SK-N-SH treated with all-trans-retinoic acid at 6 μM for 48 hours (cell line): ENCODE measurements around the gene DCST2.

Source experiments
- ATAC-seq: fragments of 200-7000 bp; cut with Tn5 transposase; 3 replicates; pipeline ENCODE4 v1.9.1; 2020; ENCODE audit warnings: mild to moderate bottlenecking, moderate library complexity
- ARNTL ChIP-seq: fragments of 450-650 bp; formaldehyde crosslinking; IDR thresholded peaks from 2 replicates; pipeline ENCODE4 v1.5.0; 2020; ENCODE audit warnings: low read depth, mild to moderate bottlenecking, moderate library complexity, borderline replicate concordance
- BACH2 ChIP-seq: fragments of 250-450 bp; sonication (Bioruptor Pico); IDR thresholded peaks from 2 replicates; pipeline ENCODE4 v1.9.0; 2021; ENCODE audit warnings: mild to moderate bottlenecking, borderline replicate concordance
- CREB5 ChIP-seq: fragments of 250-450 bp; sonication (Bioruptor Pico); IDR thresholded peaks from 2 replicates; pipeline ENCODE4 v1.5.1; 2020; ENCODE audit warnings: low read depth, mild to moderate bottlenecking, moderate library complexity
- CSDC2 ChIP-seq: fragments of 250-450 bp; sonication (Bioruptor Pico); IDR thresholded peaks from 2 replicates; pipeline ENCODE4 v1.5.0; 2020; ENCODE audit warnings: mild to moderate bottlenecking, moderate library complexity
- ESRRG ChIP-seq: fragments of 250-450 bp; sonication (Bioruptor Pico); IDR thresholded peaks from 2 replicates; pipeline ENCODE4 v1.6.1; 2021; ENCODE audit warnings: mild to moderate bottlenecking
- GLIS3 ChIP-seq: fragments of 250-450 bp; sonication (Bioruptor Pico); IDR thresholded peaks from 2 replicates; pipeline ENCODE4 v1.5.0; 2020; ENCODE audit warnings: mild to moderate bottlenecking, moderate library complexity
- ISL1 ChIP-seq: fragments of 250-450 bp; sonication (Bioruptor Pico); IDR thresholded peaks from 2 replicates; pipeline ENCODE4 v2.1.2; 2022; ENCODE audit warnings: mild to moderate bottlenecking, moderate library complexity
- OSR1 ChIP-seq: fragments of 250-450 bp; sonication (Bioruptor Pico); IDR thresholded peaks from 2 replicates; pipeline ENCODE4 v1.8.0; 2022; ENCODE audit warnings: moderate library complexity, mild to moderate bottlenecking, inconsistent platforms
- PATZ1 ChIP-seq: fragments of 250-450 bp; sonication (Bioruptor Pico); IDR thresholded peaks from 2 replicates; pipeline ENCODE4 v1.8.0; 2020; ENCODE audit warnings: mild to moderate bottlenecking, moderate library complexity, borderline replicate concordance
- PPARA ChIP-seq: fragments of 250-450 bp; sonication (Bioruptor Pico); IDR thresholded peaks from 2 replicates; pipeline ENCODE4 v1.5.0; 2020; ENCODE audit warnings: mild to moderate bottlenecking, borderline replicate concordance
- RARB ChIP-seq: fragments of 250-450 bp; sonication (Bioruptor Pico); IDR thresholded peaks from 2 replicates; pipeline ENCODE4 v1.8.0; 2021; ENCODE audit warnings: mild to moderate bottlenecking, moderate library complexity
- SNAI2 ChIP-seq: fragments of 250-450 bp; sonication (Bioruptor Pico); IDR thresholded peaks from 2 replicates; pipeline ENCODE4 v1.5.0; 2020; ENCODE audit warnings: mild to moderate bottlenecking, moderate library complexity
- TCF4 ChIP-seq: fragments of 250-450 bp; sonication (Bioruptor Pico); IDR thresholded peaks from 2 replicates; pipeline ENCODE4 v1.8.0; 2021; ENCODE audit warnings: mild to moderate bottlenecking, moderate library complexity, borderline replicate concordance
- TSHZ2 ChIP-seq: fragments of 250-450 bp; sonication (Bioruptor Pico); IDR thresholded peaks from 2 replicates; pipeline ENCODE4 v1.5.0; 2020; ENCODE audit warnings: mild to moderate bottlenecking, moderate library complexity
- ZC3H10 ChIP-seq: fragments of 250-450 bp; sonication (Bioruptor Pico); IDR thresholded peaks from 2 replicates; pipeline ENCODE4 v1.5.1; 2021; ENCODE audit warnings: mild to moderate bottlenecking, moderate library complexity
- ZFP3 ChIP-seq: fragments of 250-450 bp; sonication (Bioruptor Pico); IDR thresholded peaks from 2 replicates; pipeline ENCODE4 v1.5.0; 2020; ENCODE audit warnings: mild to moderate bottlenecking, moderate library complexity
- ZFP30 ChIP-seq: fragments of 450-650 bp; formaldehyde crosslinking; IDR thresholded peaks from 2 replicates; pipeline ENCODE4 v1.5.0; 2022; ENCODE audit warnings: mild to moderate bottlenecking, moderate library complexity
- ZNF565 ChIP-seq: fragments of 450-650 bp; formaldehyde crosslinking; conservative IDR thresholded peaks from 2 replicates; pipeline ENCODE4 v1.5.0; 2020; ENCODE audit warnings: low read depth, mild to moderate bottlenecking, moderate library complexity
- ZNF70 ChIP-seq: fragments of 450-650 bp; formaldehyde crosslinking; IDR thresholded peaks from 2 replicates; pipeline ENCODE4 v1.5.0; 2020; ENCODE audit warnings: mild to moderate bottlenecking, moderate library complexity
- TF ChIP-seq, protein P1 (sequence below): fragments of 250-450 bp; sonication (Bioruptor Pico); IDR thresholded peaks from 2 replicates; pipeline ENCODE4 v1.5.1; 2021; ENCODE audit warnings: mild to moderate bottlenecking, moderate library complexity
- TF ChIP-seq, protein P2 (sequence below): fragments of 250-450 bp; sonication (Bioruptor Pico); IDR thresholded peaks from 2 replicates; pipeline ENCODE4 v1.8.0; 2021; ENCODE audit warnings: low read depth, mild to moderate bottlenecking, moderate library complexity, borderline replicate concordance

DCST2 gene

GRCh38 chr1:155037043-155037442, 3.5 kb upstream of the DCST2 start:
- TF ChIP-seq PATZ1 (CRISPR knock-in tag): no peak
- no peak for TF ChIP-seq SNAI2 (CRISPR knock-in tag)
- TF ChIP-seq ISL1: no peak
- TF ChIP-seq, protein P1, sequence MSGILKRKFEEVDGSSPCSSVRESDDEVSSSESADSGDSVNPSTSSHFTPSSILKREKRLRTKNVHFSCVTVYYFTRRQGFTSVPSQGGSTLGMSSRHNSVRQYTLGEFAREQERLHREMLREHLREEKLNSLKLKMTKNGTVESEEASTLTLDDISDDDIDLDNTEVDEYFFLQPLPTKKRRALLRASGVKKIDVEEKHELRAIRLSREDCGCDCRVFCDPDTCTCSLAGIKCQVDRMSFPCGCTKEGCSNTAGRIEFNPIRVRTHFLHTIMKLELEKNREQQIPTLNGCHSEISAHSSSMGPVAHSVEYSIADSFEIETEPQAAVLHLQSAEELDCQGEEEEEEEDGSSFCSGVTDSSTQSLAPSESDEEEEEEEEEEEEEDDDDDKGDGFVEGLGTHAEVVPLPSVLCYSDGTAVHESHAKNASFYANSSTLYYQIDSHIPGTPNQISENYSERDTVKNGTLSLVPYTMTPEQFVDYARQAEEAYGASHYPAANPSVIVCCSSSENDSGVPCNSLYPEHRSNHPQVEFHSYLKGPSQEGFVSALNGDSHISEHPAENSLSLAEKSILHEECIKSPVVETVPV (CRISPR knock-in tag): no peak
- no peak for TF ChIP-seq ZFP30
- no peak for TF ChIP-seq ZNF70 (CRISPR knock-in tag)
- TF ChIP-seq ARNTL (CRISPR knock-in tag): no peak
- TF ChIP-seq ZC3H10 (CRISPR knock-in tag): no peak
- TF ChIP-seq, protein P2, sequence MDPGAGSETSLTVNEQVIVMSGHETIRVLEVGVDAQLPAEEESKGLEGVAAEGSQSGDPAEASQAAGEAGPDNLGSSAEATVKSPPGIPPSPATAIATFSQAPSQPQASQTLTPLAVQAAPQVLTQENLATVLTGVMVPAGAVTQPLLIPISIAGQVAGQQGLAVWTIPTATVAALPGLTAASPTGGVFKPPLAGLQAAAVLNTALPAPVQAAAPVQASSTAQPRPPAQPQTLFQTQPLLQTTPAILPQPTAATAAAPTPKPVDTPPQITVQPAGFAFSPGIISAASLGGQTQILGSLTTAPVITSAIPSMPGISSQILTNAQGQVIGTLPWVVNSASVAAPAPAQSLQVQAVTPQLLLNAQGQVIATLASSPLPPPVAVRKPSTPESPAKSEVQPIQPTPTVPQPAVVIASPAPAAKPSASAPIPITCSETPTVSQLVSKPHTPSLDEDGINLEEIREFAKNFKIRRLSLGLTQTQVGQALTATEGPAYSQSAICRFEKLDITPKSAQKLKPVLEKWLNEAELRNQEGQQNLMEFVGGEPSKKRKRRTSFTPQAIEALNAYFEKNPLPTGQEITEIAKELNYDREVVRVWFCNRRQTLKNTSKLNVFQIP (CRISPR knock-in tag): no peak
- no peak for TF ChIP-seq TCF4 (CRISPR knock-in tag)
- no peak for TF ChIP-seq PPARA (CRISPR knock-in tag)
- no peak for TF ChIP-seq CSDC2
- TF ChIP-seq GLIS3: no peak
- ATAC-seq: peak; percentile 22; the same call in 2 of the 3 replicates

DNA sequence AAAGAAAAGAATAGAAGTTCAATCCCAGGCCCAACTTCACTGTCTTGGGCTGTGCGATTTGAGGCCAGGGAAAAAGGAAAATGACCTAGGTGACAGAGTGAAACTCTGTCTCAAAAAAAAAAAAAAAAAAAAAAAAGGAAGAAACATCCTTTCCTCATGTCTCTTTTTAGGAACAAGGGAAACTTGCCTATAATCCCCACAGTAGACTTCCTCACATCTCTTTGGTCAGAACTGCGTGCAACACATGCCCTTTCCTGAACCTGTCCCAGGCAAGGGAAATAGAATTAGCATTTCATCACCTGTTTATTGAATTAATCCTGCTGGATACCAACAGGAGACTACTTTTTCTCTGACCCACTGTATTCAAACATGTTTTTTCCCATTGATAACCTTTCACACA, 2.4 kb upstream of the DCST2 start:
- no peak for TF ChIP-seq ARNTL (CRISPR knock-in tag)
- TF ChIP-seq SNAI2 (CRISPR knock-in tag): no peak
- no peak for TF ChIP-seq TCF4 (CRISPR knock-in tag)
- no peak for TF ChIP-seq BACH2
- TF ChIP-seq, protein P2 (CRISPR knock-in tag): no peak
- no peak for TF ChIP-seq GLIS3
- TF ChIP-seq RARB: no peak
- no peak for TF ChIP-seq ESRRG (CRISPR knock-in tag)
- no peak for TF ChIP-seq ZFP3
- no peak for TF ChIP-seq ISL1
- no peak for TF ChIP-seq ZNF70 (CRISPR knock-in tag)
- TF ChIP-seq ZNF565 (CRISPR knock-in tag): no peak
- TF ChIP-seq TSHZ2: no peak
- TF ChIP-seq OSR1 (CRISPR knock-in tag): no peak
- no peak for TF ChIP-seq PPARA (CRISPR knock-in tag)
- no peak for TF ChIP-seq ZC3H10 (CRISPR knock-in tag)
- no peak for TF ChIP-seq CREB5 (CRISPR knock-in tag)
- ATAC-seq: no peak
